Measurements from ENCODE around the gene PLK3. TPM values are rescaled to one million over a fixed set of nuclear protein-coding genes. Genes with fewer than 3 reads are reported as not detected.
"Not testable (repeated sequence)": the region's sequence is repeated elsewhere in the genome, so short reads cannot be mapped to it uniquely, and the experiment has no call there.

Gene PLK3
- total RNA-seq, 1 donor from 2014 or later = 43.1 TPM

GRCh38 chr1:44828841-44829440 lies 28.8 kb downstream of the PLK3 start:
- DNase-seq = no peak

GRCh38 chr1:44829506-44830384 lies 29.6 kb downstream of the PLK3 start:
- no peak for DNase-seq

- DNase-seq = no peak
These were observed 30.7 kb downstream of the PLK3 start for GRCh38 chr1:44830900-44831304.

- no peak for DNase-seq
These were observed 31.3 kb downstream of the PLK3 start for GRCh38 chr1:44831516-44831915.

- no peak for DNase-seq
These were observed 32.0 kb downstream of the PLK3 start for GRCh38 chr1:44832056-44832705.

GRCh38 chr1:44834328-44834727 lies 34.2 kb downstream of the PLK3 start:
- no peak for DNase-seq

- peak; percentile 96 for DNase-seq
These were observed 35.8 kb downstream of the PLK3 start for GRCh38 chr1:44835738-44836675.

- not testable (repeated sequence) for DNase-seq
These were observed 38.1 kb downstream of the PLK3 start for GRCh38 chr1:44838294-44838693.

- no peak for DNase-seq
These were observed 39.4 kb downstream of the PLK3 start for GRCh38 chr1:44839576-44839975.

- DNase-seq = no peak
These were observed 42.3 kb downstream of the PLK3 start for GRCh38 chr1:44842486-44842861.

- peak; percentile 60 for DNase-seq
These were observed 42.9 kb downstream of the PLK3 start, which contains the start of gene PTCH2 for GRCh38 chr1:44842862-44843655. PTCH2 (minus strand) TSS chr1:44843253; CDS start chr1:44842932, 321 bp downstream.

GRCh38 chr1:44846985-44847384 lies 46.8 kb downstream of the PLK3 start:
- DNase-seq = no peak

GRCh38 chr1:44847845-44848244 lies 47.7 kb downstream of the PLK3 start:
- DNase-seq = no peak

GRCh38 chr1:44848456-44849181 lies 48.4 kb downstream of the PLK3 start:
- DNase-seq = peak; percentile 44

GRCh38 chr1:44849575-44850132 lies 49.5 kb downstream of the PLK3 start:
- DNase-seq = no peak

- no peak for DNase-seq
These were observed 51.1 kb downstream of the PLK3 start for GRCh38 chr1:44851308-44851707.

GRCh38 chr1:44853201-44853600 lies 53.0 kb downstream of the PLK3 start:
- DNase-seq = no peak

GRCh38 chr1:44854970-44855369 lies 54.8 kb downstream of the PLK3 start:
- DNase-seq = no peak
